Common myeloid progenitor, CD34-positive (primary cell): Measurements from ENCODE around the gene MTF2.
A peak's percentile ranks its signal among the peaks of the same experiment; 100 is the strongest.

Source experiments
- CTCF ChIA-PET: fragments of 350-600 bp; sonication (Branson Sonifier 250); formaldehyde crosslinking; loops from one replicate; lab custom pipeline; 2021; ENCODE audit warnings: antibody characterized with exemption; lab: Charles Lee
- POLR2A ChIA-PET: fragments of 350-600 bp; sonication (Branson Sonifier 250); formaldehyde crosslinking; loops from one replicate; lab custom pipeline; 2021; ENCODE audit warnings: antibody characterized with exemption; lab: Charles Lee
- DNase-seq, 3 donors: peaks; one replicate each; pipeline versions ENCODE4 v3.0.0 to v3.0.0-alpha.2; 2013
- H3K27ac ChIP-seq, 2 experiments: 1 replicate in 1 of 2; 2 replicates in 1 of 2; pipeline ENCODE4 v1.7.0; 2013; ENCODE audit warnings: inconsistent platforms in 2 of 2, low read length in 2 of 2, mild to moderate bottlenecking in 2 of 2, low read depth in 1 of 2, moderate library complexity in 1 of 2; ENCODE audit not compliant: severe bottlenecking in 2 of 2, insufficient read depth in 1 of 2, poor library complexity in 1 of 2
- H3K27me3 ChIP-seq, 5 experiments: replicated peaks in 2 of 5; 1 replicate in 3 of 5; 2 replicates in 2 of 5; pipeline versions ENCODE4 v1.6.1 to v1.7.0; 2013; ENCODE audit warnings: low read length in 4 of 5, mild to moderate bottlenecking in 2 of 5, moderate library complexity in 2 of 5, inconsistent platforms in 1 of 5; ENCODE audit not compliant: insufficient read depth in 5 of 5, control insufficient read depth in 4 of 5
- H3K36me3 ChIP-seq, 4 experiments: 1 replicate in 2 of 4; 2 replicates in 2 of 4; pipeline versions ENCODE4 v1.6.1 to v1.7.0; 2013; ENCODE audit warnings: low read length in 3 of 4, control low read depth in 1 of 4, mild to moderate bottlenecking in 1 of 4; ENCODE audit not compliant: control insufficient read depth in 4 of 4, insufficient read depth in 4 of 4
- H3K4me1 ChIP-seq, 4 experiments: 1 replicate in 3 of 4; 2 replicates in 1 of 4; pipeline versions ENCODE4 v1.6.1 to v1.7.1; 2013; ENCODE audit warnings: low read length in 3 of 4, mild to moderate bottlenecking in 3 of 4, control low read depth in 1 of 4, inconsistent platforms in 1 of 4, moderate library complexity in 1 of 4; ENCODE audit not compliant: control insufficient read depth in 4 of 4, insufficient read depth in 4 of 4; ENCODE audit errors: control extremely low read depth in 1 of 4
- H3K4me3 ChIP-seq, 7 experiments: 1 replicate in 4 of 7; 2 replicates in 3 of 7; pipeline versions ENCODE4 v1.5.1 to v1.7.0; 2013; ENCODE audit warnings: mild to moderate bottlenecking in 7 of 7, low read length in 6 of 7, moderate library complexity in 6 of 7, inconsistent platforms in 2 of 7, low read depth in 2 of 7, control low read depth in 1 of 7; ENCODE audit not compliant: insufficient read depth in 4 of 7, control insufficient read depth in 1 of 7; ENCODE audit errors: extremely low read depth in 1 of 7
- H3K9me3 ChIP-seq, 5 experiments: 1 replicate in 4 of 5; 2 replicates in 1 of 5; pipeline versions ENCODE4 v1.6.1 to v1.7.1; 2013; ENCODE audit warnings: low read length in 4 of 5, mild to moderate bottlenecking in 2 of 5, inconsistent platforms in 1 of 5, low read depth in 1 of 5, moderate library complexity in 1 of 5; ENCODE audit not compliant: control insufficient read depth in 4 of 5, insufficient read depth in 2 of 5; ENCODE audit errors: control extremely low read depth in 1 of 5
- WGBS: methylation state at CpG from one replicate; pipeline ENCODE4 v1.1.5; 2013; ENCODE audit not compliant: insufficient coverage; 5-methylcytosine and 5-hydroxymethylcytosine counted together

Gene MTF2

GRCh38 chr1:93036672-93037071, 42.4 kb upstream of the MTF2 start:
- ChIA-PET CTCF (interaction anchor here (1.1 kb wide), 1 partner anchor 14 kb away, joined by 5 read pairs; no protein-coding TSS in a partner anchor), POLR2A (no interaction called here)
- H3K4me1 ChIP-seq = peaks cover 0 to 7% (median 2%) of the 10 kb centered on the region in 4 experiments
- no peaks in the 10 kb centered on the region for H3K9me3 ChIP-seq
- H3K36me3 ChIP-seq = no peaks in the 10 kb centered on the region
- H3K27ac ChIP-seq = no peak overlapping the region
- WGBS = 93% methylated on average over 2 of the region's 4 CpGs
- no peaks in the 10 kb centered on the region for H3K27me3 ChIP-seq
- DNase-seq = no peak
- H3K4me3 ChIP-seq = no peak overlapping the region

- peak; percentile 7 to 84 (median 40) for DNase-seq
- CTCF ChIA-PET = no interaction called here
- H3K36me3 ChIP-seq = no peaks in the 10 kb centered on the region
- H3K4me1 ChIP-seq = no peaks in the 10 kb centered on the region
- WGBS = 64% methylated on average over 9 of the region's 10 CpGs
- peak overlapping the region in 1 of 2 experiments; percentile 20 for H3K27ac ChIP-seq
- H3K4me3 ChIP-seq = peak overlapping the region in 1 of 7 experiments; percentile 57
- POLR2A ChIA-PET = no interaction called here
- H3K9me3 ChIP-seq = no peaks in the 10 kb centered on the region
- H3K27me3 ChIP-seq = no peaks in the 10 kb centered on the region
These were observed 36.7 kb upstream of the MTF2 start for GRCh38 chr1:93042187-93043056.

GRCh38 chr1:93043057-93043557, 36.0 kb upstream of the MTF2 start:
- Histone ChIP-seq H3K4me3 (peak overlapping the region in 1 of 7 experiments; percentile 57), H3K27ac (no peak overlapping the region), H3K27me3 (no peaks in the 10 kb centered on the region), H3K36me3 (no peaks in the 10 kb centered on the region), H3K4me1 (no peaks in the 10 kb centered on the region), H3K9me3 (no peaks in the 10 kb centered on the region)
- ChIA-PET POLR2A (no interaction called here), CTCF (no interaction called here)
- 100% methylated on average over 2 of the region's 4 CpGs for WGBS
- no peak for DNase-seq

GRCh38 chr1:93047618-93048017, 31.5 kb upstream of the MTF2 start:
- no peak for DNase-seq
- ChIA-PET CTCF (no interaction called here), POLR2A (no interaction called here)
- no peak overlapping the region for H3K4me3 ChIP-seq
- no peaks in the 10 kb centered on the region for H3K27me3 ChIP-seq
- no peaks in the 10 kb centered on the region for H3K4me1 ChIP-seq
- H3K9me3 ChIP-seq = no peaks in the 10 kb centered on the region
- no peaks in the 10 kb centered on the region for H3K36me3 ChIP-seq
- no peak overlapping the region for H3K27ac ChIP-seq
- WGBS = no CpG with 5 or more reads among the region's 3 CpGs

GRCh38 chr1:93051961-93052360, 27.1 kb upstream of the MTF2 start:
- H3K36me3 ChIP-seq = no peaks in the 10 kb centered on the region
- no peaks in the 10 kb centered on the region for H3K4me1 ChIP-seq
- H3K4me3 ChIP-seq = no peak overlapping the region
- H3K27me3 ChIP-seq = no peaks in the 10 kb centered on the region
- WGBS = 100% methylated on average over 1 of the region's 1 CpG
- POLR2A ChIA-PET = no interaction called here
- H3K27ac ChIP-seq = no peak overlapping the region
- no peaks in the 10 kb centered on the region for H3K9me3 ChIP-seq
- no peak for DNase-seq
- CTCF ChIA-PET = interaction anchor here (2.3 kb wide), 1 partner anchor 15 kb away, joined by 5 read pairs; no protein-coding TSS in a partner anchor

- CTCF ChIA-PET = no interaction called here
These were observed 22.9 kb upstream of the MTF2 start for GRCh38 chr1:93056214-93056613.

GRCh38 chr1:93056649-93057048, 22.4 kb upstream of the MTF2 start:
- POLR2A ChIA-PET = no interaction called here
- WGBS = no CpG with 5 or more reads among the region's 2 CpGs
- no peaks in the 10 kb centered on the region for H3K36me3 ChIP-seq
- DNase-seq = no peak
- no peaks in the 10 kb centered on the region for H3K27me3 ChIP-seq
- no peaks in the 10 kb centered on the region for H3K4me1 ChIP-seq
- H3K9me3 ChIP-seq = no peaks in the 10 kb centered on the region
- no peak overlapping the region for H3K27ac ChIP-seq
- H3K4me3 ChIP-seq = no peak overlapping the region
- CTCF ChIA-PET = interaction anchor here (1.1 kb wide), 1 partner anchor 10 kb away, joined by 4 read pairs; no protein-coding TSS in a partner anchor

More at GRCh38 chr1:93056214-93056613, 22.9 kb upstream of the MTF2 start:
- H3K36me3 ChIP-seq = no peaks in the 10 kb centered on the region
- no peaks in the 10 kb centered on the region for H3K4me1 ChIP-seq
- peak; percentile 29 to 61 (median 55) for DNase-seq
- H3K4me3 ChIP-seq = no peak overlapping the region
- H3K27ac ChIP-seq = no peak overlapping the region
- WGBS = 79% methylated on average over 2 of the region's 4 CpGs
- H3K27me3 ChIP-seq = no peaks in the 10 kb centered on the region
- POLR2A ChIA-PET = no interaction called here
- no peaks in the 10 kb centered on the region for H3K9me3 ChIP-seq
